GM19455 (cell line): Measurements from ENCODE around the gene PRLR.
"Not testable (repeated sequence)": the region's sequence is repeated elsewhere in the genome, so short reads cannot be mapped to it uniquely, and the experiment has no call there.

ENCODE experiments used
- ATAC-seq: cut with Tn5 transposase; IDR thresholded peaks from one replicate; pipeline ENCODE4 v1.9.1; 2021; ENCODE audit not compliant: unreplicated experiment

The PRLR gene

DNA sequence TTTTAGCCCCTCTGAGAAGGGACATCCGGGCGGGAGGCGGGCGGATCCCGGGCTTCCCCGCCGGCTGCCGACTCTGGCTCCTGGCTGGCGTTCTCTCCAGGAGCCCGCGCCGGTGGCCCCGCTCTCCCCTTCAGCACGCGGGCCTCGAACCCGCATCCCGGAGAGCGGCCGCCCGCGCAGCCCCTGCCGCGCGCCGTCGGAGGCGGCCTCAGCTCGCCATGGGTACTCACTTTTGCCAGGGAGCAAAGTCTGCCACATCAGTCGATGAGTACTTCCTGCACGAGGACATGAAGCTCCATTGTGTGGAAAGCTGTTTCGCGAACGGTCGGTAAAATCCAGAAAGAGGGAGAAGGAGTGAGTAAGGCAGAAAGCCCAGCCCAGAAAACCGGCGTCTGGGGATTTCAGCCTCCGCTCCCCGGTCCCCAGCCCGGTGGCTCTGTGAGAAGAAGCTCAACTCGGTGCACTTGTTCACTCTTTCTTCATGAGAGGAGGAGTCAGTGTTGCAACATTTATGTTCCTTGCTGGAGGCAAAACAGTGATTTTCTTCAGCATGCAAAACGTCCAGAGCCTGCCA, at the start of gene PRLR:
Gene PRLR, minus strand, starts transcription at position 450 of the 574 bp plus-strand sequence. CDS start 140,867 bp downstream, outside the sequence.
- ATAC-seq, result no peak

- no peak for ATAC-seq
Observed at GRCh38 chr5:35274839-35275509, 44.7 kb upstream of the PRLR start.

DNA sequence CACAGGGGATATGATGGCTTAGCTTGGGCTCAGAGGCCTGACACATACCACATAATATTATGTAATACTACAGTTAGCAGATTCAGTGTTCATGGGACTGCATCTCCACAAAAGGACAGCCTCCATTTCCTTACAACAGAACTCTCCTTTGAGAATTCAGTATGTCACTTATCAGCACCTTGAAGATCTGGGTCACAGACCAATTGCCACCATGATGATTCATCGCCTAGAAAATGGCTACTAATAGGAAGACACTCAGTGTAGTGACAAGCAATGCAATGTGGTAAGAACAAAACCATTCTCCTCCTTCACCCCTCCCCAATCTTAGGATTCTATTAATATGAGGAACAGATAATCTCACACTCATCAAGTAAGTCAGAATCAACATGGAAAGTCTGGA, 38.7 kb upstream of the PRLR start:
- no peak for ATAC-seq

DNA sequence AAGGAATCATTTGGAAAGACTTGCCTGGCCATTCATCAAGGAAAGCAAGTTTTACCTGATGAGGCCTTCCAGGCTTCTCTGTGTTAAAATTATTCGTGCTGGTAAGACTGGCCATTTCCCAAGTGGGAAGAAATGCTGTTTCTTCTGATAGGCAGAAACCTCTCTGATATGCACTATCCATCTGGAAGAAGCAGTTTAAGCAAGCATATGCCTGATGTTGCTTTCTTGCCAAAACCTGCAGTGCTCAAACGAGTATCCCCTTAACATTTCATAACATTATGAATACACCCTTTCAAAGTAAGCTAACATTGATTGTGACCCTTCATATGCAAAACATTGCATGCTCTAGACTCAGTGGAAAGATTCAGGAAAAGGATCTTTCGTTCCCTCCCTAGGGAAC, 36.0 kb upstream of the PRLR start:
- ATAC-seq, result no peak

GRCh38 chr5:35264509-35264908, 34.2 kb upstream of the PRLR start:
- ATAC-seq, result no peak

- ATAC-seq, result no peak
Observed at GRCh38 chr5:35263266-35263877, 33.1 kb upstream of the PRLR start.

DNA sequence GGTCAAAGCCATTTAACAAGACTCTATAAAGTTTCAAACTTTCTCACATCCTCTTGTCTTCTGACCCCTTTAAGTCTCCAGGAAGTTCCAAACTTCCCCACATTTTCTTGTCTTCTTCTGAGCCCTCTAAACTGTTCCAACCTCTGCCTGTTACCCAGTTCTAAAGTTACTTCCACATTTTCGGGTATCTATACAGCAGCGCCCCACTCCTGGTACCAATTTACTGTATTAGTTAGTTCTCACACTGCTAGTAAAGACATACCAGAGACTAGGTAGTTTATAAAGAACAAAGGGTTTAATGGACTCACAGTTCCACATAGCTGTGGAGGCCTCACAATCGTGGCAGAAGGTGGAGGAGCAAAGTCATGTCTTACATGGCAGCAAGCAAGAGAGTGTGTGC, 23.3 kb upstream of the PRLR start:
- no peak for ATAC-seq

DNA sequence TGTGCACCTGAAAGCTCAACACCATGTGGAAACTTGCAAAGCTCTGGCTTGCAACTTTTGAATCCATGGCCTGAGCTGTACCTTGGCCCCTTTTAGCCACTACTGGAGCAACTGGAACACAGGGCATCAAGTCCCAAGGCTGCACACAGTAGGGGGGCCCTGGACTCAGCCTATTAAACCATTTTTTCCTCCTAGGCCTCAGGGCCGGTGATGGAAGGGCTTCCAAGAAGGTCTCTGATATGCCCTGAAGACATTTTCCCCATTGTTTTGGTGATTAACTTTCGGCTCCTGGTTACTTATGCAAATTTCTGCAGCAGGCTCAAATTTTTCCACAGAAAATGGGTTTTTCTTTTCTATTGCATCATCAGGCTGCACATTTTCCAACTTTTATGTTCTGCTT, 22.7 kb upstream of the PRLR start:
- no peak for ATAC-seq

GRCh38 chr5:35248843-35249780, 18.8 kb upstream of the PRLR start:
- ATAC-seq, result no peak

DNA sequence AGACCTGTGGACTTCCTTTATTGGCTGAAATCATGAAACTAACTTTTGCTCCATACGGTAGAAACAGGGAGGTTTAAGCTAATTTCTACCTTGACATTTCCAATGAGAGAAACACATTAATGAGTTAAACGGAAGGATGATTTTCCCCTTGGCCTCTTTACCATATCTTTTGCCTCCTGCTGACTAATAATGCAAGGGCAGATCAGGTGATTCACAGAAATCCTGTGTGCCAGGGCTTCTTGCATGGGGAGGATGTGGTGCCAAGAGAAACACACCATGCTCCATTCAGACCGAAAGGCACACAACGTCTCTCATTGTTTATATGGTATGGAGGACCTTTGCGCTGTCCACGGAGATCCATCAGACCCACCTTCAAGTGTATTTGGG, 17.4 kb upstream of the PRLR start:
- ATAC-seq, result no peak

- ATAC-seq, result no peak
Observed at GRCh38 chr5:35246900-35247647, 16.8 kb upstream of the PRLR start.

DNA sequence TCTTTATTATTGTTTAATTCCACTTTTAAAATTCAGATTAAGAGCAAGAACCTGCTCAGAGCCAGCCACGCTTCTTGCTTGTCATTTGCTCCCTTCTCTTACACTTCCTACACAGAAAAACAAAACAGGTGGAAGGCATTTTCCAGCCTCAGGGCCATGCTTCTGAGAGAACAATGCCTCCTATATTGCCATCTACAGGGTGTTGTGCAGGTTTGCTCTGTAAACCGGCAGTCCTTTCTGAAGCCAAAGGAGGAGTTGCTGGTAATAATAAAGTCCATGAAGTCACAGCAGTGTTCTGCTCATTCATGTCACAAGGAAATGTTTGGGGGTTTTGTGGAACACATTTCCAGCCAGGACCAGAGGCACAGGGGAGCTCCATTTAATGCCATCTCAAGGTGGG, 16.1 kb upstream of the PRLR start:
- ATAC-seq, result no peak

DNA sequence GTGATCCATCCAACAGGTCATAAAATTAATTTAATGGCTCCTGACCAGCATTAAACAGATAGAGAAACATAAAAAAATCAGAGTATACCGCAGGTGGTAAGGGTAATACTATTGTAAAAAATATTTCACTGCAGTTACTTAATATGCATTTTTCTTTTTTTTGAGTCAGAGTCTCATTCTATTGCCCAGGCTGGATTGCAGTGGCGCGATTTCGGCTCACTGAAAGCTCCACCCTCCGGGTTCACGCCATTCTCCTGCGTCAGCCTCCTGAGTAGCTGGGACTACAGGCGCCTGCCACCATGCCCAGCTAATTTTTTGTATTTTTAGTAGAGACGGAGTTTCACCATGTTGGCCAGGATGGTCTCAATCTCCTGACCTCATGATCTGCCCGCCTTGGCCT, 15.1 kb upstream of the PRLR start:
- ATAC-seq, result not testable (repeated sequence)

DNA sequence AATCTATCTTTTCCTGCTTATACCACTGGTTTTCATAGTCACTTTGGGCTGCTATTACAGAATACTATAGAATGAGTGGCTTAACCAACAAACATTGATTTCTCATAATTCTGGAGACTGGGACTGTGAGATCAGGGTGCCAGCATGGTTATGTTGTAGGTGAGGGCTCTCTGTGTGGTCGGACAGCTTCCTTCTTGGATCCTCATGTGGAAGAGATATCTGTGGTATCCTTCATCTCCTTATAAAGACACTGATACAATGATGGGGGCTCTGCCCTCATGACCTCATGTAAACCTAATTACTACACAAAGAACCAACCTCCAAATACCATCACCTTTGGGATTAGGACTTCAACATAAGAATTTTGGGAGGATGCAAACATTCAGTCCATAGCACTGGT, 13.9 kb upstream of the PRLR start:
- no peak for ATAC-seq

- no peak for ATAC-seq
Observed at GRCh38 chr5:35242702-35243258, 12.5 kb upstream of the PRLR start.

- no peak for ATAC-seq
Observed at GRCh38 chr5:35240892-35241291, 10.6 kb upstream of the PRLR start.

DNA sequence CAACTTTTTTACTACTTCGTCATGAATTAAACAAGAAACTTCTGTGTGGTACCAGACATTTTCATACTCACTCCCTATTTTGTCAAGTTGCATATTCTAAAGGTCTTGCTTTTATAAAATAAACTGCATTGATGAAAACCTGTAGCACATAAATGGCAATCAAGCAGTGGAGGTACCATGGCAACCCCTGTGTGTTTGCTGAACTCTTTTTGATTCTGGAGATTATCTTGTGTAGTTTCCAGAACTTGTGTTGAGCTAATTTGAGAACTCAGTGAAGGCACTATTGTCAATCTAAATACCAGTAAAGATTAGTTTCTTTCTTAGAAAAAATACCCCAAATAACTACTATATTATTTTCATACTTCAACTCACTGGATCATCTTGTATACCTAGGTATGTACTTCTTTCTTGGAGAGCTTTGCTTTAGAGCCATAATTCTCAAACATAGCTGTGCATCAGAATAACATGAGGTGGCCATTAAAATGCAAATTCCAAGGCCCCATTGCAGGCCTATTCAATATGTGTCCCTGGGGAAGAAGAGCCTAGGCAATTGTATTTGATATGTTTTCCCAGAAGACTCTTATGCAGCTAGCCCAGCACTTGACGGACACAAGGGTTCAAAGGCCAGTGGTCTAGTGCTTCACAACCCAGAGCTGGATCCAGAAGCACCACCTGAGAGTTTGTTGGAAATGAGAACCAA, 9.8 kb upstream of the PRLR start:
- ATAC-seq, result no peak

DNA sequence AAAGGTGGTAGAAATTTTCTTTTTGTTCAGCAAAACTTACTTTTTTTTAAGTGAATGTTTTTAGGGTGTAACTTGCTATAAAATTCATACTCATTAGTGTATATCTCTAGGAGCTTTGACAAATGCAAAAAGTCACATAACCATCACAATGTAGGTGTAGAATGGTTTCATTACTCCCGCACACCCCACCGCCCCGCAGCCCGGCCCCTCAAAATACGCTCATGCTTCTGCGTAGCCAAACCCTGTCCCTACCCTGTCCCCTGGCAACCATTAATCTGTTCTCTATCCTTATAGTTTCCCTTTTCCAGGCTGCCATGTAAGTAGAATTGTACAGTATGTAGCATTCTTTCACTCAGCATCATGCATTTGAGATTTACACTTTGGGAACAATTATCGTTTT, 9.2 kb upstream of the PRLR start:
- no peak for ATAC-seq

GRCh38 chr5:35237580-35238376, 7.5 kb upstream of the PRLR start:
- ATAC-seq, result no peak
